Muscle of back (tissue), 11 donors: ENCODE measurements around the gene FIGLA. TPM values are rescaled to one million over a fixed set of nuclear protein-coding genes. Genes with fewer than 3 reads are reported as not detected.
"Not testable (repeated sequence)": the region's sequence is repeated elsewhere in the genome, so short reads cannot be mapped to it uniquely, and the experiment has no call there.

Source experiments
- DNase-seq, 3 donors: peaks; one replicate each; pipeline versions ENCODE4 v3.0.0 to v3.0.0-alpha.2; 2013
- polyA plus RNA-seq, 10 donors: library from polyadenylated mRNA; unstranded; fragments of 120-200 nt; gene quantifications; one replicate each; pipeline ENCODE4 v1.2.1, GENCODE V29; 2013; ENCODE audit not compliant: insufficient read length in 10 of 10

The FIGLA gene
- polyA plus RNA-seq, 10 donors = 0.22 TPM; not detected in 9

DNA sequence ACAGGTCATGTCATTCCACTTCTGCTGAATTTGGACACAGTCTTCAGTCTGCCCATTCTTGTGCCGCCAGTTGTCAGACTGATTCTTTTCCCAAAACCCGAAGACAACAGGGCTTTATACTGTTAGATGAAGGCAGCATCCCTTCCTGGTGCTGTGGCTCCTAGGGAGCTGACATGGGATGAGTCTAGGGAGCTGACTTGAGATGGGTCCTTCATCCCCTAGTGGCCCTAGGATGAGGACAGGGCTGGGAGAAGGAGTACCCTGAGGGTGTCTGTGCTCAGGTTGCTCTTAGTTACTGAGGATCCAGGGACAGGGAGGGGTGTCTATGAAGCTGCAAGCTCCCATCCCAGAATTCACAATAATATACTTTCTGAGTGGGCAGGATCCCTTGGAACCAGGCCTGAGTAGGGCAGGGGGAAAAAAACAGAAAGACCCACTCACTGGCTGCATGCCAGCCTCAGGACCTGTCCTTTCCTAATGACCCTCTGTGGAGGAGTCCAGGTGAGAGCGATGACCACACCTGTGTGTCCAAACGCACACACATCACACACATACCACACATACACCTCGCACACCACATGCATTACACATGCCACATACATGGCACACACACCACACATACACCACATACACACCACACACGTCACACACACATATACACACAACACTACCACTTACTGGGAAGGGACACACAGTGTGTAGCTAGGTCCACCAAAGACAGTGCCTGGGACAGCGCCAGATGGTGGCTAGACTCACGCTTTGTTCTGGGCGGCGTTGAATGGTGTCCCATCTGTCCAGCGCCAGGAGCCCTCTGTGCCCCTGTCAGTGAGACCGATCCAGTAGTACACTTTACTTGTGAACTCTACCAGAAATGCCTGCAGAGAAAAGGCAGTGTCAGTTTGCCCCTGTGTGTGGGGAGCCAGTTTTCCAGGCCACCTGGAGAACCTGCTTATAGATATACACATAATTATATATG is 18.8 kb upstream of the FIGLA start:
- DNase-seq = no peak

DNA sequence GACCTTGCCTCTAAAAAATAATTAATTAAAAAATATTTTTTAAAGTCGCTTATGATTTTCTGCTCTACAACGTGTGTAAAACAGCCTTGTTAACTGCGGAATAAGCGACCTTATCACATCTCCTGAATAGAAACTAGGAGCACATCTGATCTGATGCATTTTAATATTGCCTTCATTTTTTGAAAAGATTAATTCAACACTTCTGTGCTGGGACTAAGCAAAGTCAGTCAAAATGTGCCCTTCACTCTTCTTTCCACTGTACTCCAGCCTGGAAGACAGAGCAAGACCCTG is 17.3 kb upstream of the FIGLA start:
- no peak for DNase-seq

- no peak for DNase-seq
These were observed 16.8 kb upstream of the FIGLA start for GRCh38 chr2:70807102-70807827.

DNA sequence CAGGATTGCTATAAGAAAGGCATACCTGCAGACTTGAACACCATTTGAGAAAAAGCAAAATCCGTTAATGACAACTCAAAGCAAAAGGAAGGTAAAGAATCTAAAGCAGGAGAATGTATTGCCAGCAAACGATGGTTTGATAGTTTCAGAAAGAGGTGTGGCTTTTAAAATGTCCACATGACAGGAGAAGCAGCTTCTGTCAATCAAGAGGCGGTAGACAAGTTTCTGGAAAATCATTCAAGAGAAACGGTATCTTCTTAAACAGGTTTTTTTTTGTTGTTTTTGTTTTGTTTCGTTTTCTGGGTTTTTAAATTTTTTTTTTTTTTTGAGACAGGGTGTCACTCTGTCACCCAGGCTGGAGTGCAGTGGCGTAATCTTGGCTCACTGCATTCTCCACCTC is 16.2 kb upstream of the FIGLA start:
- no peak for DNase-seq

GRCh38 chr2:70806013-70806412 is 15.6 kb upstream of the FIGLA start:
- DNase-seq = no peak

DNA sequence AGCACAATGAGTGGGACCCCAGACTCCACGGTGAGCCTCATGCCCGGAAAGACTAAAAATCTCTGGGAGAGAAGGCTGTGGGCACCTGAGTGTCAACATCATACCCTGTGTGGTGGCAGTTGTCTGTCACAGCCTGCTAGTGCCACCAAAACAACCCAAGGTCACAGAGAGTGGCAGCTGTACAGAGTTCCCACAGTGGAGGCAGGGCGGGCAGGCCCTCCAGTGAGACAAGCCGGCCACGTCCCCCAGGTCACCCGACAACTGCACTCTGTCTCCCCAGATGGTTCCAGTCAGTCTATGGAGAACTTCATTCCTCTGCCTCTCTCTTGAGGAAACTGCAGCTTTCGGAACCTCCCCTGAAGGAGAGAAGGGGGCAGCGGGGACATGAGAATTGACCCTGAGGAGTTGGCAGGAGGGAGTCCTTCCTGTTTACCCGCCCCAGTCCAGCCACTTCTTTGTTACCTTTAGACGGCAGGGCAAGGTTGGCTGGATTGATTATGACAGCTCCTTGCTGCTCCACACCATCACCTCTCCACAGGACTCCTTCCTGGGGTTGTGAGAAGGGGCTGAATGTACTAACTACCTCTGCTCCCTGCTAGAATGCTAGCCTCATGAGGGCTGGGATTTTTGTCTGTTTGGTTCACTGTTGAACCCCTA is 11.3 kb upstream of the FIGLA start:
- no peak for DNase-seq

- DNase-seq = no peak
These were observed 9.3 kb upstream of the FIGLA start for GRCh38 chr2:70799706-70800105.

- DNase-seq = not testable (repeated sequence)
These were observed 7.6 kb upstream of the FIGLA start for GRCh38 chr2:70797996-70798395.

DNA sequence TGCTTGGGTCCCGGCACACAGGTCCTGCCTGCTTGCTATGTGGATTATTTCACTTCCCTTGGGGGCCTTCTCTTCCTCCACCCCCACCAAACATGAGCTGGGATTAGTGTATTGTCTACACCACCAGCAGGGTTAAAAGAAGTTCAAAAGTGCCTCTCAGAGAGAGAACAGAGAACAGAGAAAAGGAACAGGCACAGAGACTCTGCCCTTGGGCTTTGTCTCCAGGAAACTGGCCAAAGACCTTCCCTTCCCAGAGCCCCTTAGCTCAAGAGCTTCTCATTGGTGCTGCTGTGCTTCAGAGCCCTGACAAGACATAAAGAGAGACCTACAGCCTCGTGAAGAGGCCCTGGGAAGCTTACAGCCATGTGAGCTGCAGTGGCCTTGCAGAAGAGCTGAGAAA is 7.1 kb upstream of the FIGLA start:
- DNase-seq = no peak

DNA sequence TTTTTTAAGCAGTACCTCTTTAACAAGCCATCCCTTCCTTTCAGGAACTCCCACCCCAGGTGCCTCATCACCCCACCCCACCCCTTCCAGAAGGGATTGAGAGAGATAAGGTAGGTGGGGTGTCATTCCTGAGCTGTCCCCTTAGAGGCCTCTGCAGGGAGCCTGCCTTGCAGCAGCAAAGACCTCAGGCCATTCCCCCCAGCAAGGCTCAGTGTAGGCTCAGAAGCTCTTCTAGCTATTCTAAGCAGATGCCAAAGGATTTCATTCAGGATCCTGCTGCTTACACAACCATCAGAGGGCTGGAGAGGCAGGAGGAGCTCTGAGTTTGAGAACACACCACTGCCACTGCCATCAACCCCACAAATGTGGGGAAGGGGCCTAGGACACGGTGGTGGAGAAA is 5.8 kb upstream of the FIGLA start:
- no peak for DNase-seq

DNA sequence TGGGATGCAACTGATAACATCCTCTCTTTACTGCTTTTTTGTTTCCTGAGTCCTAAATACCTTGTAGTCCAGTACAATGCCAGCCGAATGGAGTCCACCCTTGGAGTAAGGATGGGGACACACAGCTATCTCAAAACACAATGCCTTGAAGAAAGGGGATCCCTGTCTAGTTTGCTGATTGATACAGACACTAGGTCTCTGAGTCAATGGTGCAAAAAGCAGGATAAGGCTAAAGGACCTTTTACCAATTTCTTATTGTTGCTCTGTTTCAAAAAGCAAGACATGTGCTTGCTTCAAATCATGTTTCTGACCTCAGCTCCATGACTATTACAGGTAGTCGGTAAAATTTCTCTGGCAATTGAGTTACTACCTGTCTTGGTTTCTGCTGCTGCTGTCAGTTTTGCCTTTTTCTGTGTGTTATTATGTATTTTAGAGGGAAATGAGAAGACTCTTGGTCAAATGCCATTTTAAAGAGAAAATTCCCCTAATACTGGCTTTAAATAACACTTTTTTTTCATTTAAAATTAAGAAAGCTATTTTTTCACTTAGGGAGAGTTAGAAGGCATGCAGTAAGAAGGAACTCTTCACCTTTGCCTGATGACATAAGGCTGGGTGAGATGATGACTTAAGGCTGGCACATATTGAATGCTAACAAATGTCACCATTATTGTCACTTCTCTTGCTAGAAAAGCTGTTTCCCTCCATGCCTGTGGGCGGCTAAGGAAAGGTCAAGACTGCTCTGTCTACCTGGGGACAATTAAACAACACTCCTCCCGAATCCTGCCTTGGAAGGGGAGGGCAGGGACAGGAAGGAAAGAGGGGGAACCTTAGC is 4.9 kb upstream of the FIGLA start:
- no peak for DNase-seq

DNA sequence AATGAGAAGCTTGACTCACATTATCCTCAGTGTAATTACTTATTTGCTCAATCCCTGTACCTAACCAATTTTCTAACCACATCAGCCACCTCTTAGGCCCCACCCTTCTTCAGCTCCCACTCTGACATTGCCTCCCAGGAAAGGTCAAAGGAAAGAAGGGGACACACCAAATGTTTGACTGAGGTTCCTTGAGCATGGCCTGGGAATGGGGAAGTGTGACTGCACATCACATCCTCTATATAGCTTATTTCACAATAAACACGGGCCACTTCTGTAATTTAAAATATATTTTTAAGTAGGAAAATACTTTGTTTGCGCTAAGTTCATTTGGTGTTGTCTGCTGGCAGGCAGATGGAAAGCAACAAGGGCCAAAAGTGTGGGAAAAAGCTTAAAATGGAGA is 3.0 kb upstream of the FIGLA start:
- DNase-seq = no peak

- peak; percentile 48 to 82 (median 71) for DNase-seq
These were observed 923 bp downstream of the FIGLA start for GRCh38 chr2:70789304-70790135.

DNA sequence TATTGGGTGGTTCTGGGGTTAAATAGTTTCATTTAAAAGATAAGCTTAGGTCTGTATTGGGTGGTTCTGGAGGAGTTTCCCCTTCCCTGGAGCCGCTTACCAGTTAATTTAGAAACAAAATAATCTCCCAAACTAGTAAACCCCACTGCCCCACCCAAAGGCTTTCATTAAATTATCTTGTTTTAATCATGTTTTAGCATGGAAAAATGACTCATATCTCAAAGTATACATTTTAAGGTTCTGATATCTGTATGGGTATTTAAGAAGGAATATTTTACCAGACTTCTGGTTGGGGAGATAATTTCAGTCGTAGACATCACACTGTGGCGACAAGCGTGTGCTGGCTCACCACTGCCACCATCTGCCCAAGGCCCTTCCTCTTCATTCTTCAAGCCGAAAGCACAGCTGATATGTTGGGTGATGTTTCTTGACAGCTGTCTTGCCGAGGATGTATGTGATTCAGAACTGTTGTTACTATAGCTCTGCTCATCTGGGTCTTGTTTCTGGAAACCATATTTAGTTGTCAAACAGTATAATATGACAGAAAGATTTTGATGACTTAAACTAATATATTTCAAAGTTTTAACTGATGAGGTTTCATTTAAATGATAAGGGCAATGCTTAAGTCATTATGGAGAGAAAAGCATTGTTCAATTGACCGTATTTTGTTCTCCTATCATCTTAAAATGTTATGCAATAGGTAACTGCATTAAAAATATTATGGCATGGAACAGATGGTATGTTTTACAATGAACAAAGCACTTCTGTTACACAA is 5.1 kb downstream of the FIGLA start:
- peak in 2 of 3 donors; percentile 43 to 64 for DNase-seq

DNA sequence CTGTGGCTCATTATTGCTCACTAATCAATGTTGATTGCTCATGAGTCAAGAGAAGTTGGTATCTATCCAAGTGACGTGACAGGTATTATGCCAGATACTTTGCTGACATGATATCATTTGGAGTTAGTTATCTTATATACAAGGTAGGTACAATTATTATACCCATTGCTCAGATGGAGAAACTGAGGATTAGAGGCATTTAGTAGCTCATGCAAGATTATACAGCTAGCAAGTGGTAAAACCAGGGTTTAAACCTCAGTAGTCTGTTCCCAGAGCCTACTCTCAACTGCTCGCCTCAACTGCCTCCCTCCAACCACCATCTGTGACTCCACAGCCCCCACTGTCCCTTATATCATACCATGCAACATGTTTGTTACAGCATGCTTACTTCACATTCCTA is 6.1 kb downstream of the FIGLA start:
- DNase-seq = no peak

GRCh38 chr2:70779911-70780545 is 10.4 kb downstream of the FIGLA start:
- peak in 2 of 3 donors; percentile 25 to 33 for DNase-seq

GRCh38 chr2:70779491-70779890 is 11.0 kb downstream of the FIGLA start:
- no peak for DNase-seq

DNA sequence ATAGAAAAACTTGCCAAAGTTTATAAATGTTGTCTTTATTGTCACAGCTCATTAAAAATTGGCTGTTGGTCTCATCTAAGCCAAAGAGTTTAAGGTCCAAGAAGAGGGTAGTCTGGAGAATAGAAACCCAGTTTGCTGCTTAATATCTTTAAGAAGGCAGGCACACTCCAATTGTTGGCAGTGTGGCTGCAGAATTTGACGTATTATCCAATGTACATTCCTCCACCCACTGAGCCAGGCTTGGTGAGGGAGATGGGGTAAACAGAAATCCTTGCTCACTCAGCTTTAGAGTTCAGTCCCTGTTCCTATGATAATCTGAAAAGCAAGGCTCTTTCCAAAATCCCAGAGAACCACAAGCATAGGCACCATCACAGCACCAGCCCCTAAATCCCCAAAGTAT is 11.8 kb downstream of the FIGLA start:
- DNase-seq = no peak

- no peak for DNase-seq
These were observed 13.0 kb downstream of the FIGLA start for GRCh38 chr2:70777450-70777849.

GRCh38 chr2:70776266-70776665 is 14.2 kb downstream of the FIGLA start:
- DNase-seq = no peak
